NT2/D1 (cell line): ENCODE data around the gene ZIC3.

Source experiments
- SUZ12 ChIP-seq: IDR thresholded peaks from 2 replicates; pipeline ENCODE4 v1.6.1; 2011; ENCODE audit not compliant: insufficient read length, insufficient read depth; ENCODE audit errors: extremely low read depth
- YY1 ChIP-seq: IDR thresholded peaks from 2 replicates; pipeline ENCODE4 v1.6.1; 2011; ENCODE audit not compliant: insufficient read length, insufficient read depth
- ZNF274 ChIP-seq: IDR thresholded peaks from 2 replicates; pipeline ENCODE4 v1.6.1; 2011; ENCODE audit warnings: mild to moderate bottlenecking, low read depth, low read length

- TF ChIP-seq ZNF274 (no peak), YY1 (no peak), SUZ12 (no peak)
Measured at GRCh38 chrX:137549073-137549472, 16.9 kb upstream of the ZIC3 start.
